Gastroesophageal sphincter (tissue), 4 donors: ENCODE measurements around the gene NIM1K. TPM values are rescaled to one million over a fixed set of nuclear protein-coding genes. Genes with fewer than 3 reads are reported as not detected.

ENCODE experiments used
- ATAC-seq: fragments of 150-250 bp; one replicate; pipeline ENCODE4 v1.9.1; 2016; ENCODE audit warnings: mild to moderate bottlenecking, moderate library complexity
- H3K27ac ChIP-seq, 4 donors: fragments of 200-600 bp; sonication (generic) in 3 of 4; 1 replicate in 3 of 4; 2 replicates in 1 of 4; pipeline ENCODE4 v1.5.1; 2016 to 2019
- H3K27me3 ChIP-seq: fragments of 200-600 bp; sonication (generic); one replicate; pipeline ENCODE4 v1.5.1; 2019
- H3K36me3 ChIP-seq, 2 donors: fragments of 200-600 bp; sonication (generic); one replicate each; pipeline ENCODE4 v1.5.1; 2019; ENCODE audit warnings: control low read depth in 1 of 2
- H3K4me1 ChIP-seq, 3 donors: fragments of 200-600 bp; sonication (generic); 1 replicate in 2 of 3; 2 replicates in 1 of 3; pipeline ENCODE4 v1.5.1; 2016 to 2019; ENCODE audit warnings: control low read depth in 2 of 3
- H3K4me3 ChIP-seq, 2 donors: fragments of 200-600 bp; sonication (generic); one replicate each; pipeline ENCODE4 v1.5.1; 2019; ENCODE audit warnings: mild to moderate bottlenecking in 1 of 2, moderate library complexity in 1 of 2
- H3K9me3 ChIP-seq, 3 donors: fragments of 200-600 bp; sonication (generic); one replicate each; pipeline ENCODE4 v1.5.1; 2017 to 2019; ENCODE audit warnings: control low read depth in 2 of 3
- EP300 ChIP-seq: sonication (generic); formaldehyde crosslinking; IDR thresholded peaks from one replicate; pipeline ENCODE4 v1.6.1; 2017; ENCODE audit warnings: antibody characterized with exemption, mild to moderate bottlenecking
- POLR2A ChIP-seq, 2 donors: fragments of 450-650 bp; IDR thresholded peaks; one replicate each; pipeline ENCODE4 v1.6.1; 2017; ENCODE audit warnings: antibody characterized with exemption in 2 of 2, mild to moderate bottlenecking in 2 of 2, moderate library complexity in 1 of 2
- POLR2AphosphoS5 ChIP-seq: sonication (generic); formaldehyde crosslinking; IDR thresholded peaks from one replicate; pipeline ENCODE4 v1.6.1; 2017; ENCODE audit warnings: antibody characterized with exemption
- WGBS, 2 donors: methylation state at CpG; one replicate each; pipeline ENCODE4 v1.1.5; 2018; ENCODE audit warnings: low coverage in 1 of 2; 5-methylcytosine and 5-hydroxymethylcytosine counted together
- total RNA-seq, 4 donors: library from RNA; depleted of rRNA; stranded (reverse); fragments of >200 nt; gene quantifications; one replicate each; pipeline ENCODE4 v1.1.0, GENCODE V29; 2016
- TF ChIP-seq, protein P1 (sequence below), 4 experiments: fragments of 200-600 bp in 2 of 4; fragments of 450-650 bp in 2 of 4; sonication (generic) in 1 of 4; IDR thresholded peaks; one replicate each; pipeline ENCODE4 v1.5.1; 2017 to 2019; ENCODE audit warnings: antibody characterized with exemption in 4 of 4, mild to moderate bottlenecking in 2 of 4, moderate library complexity in 2 of 4

Gene NIM1K
- total RNA-seq, 4 donors from 2014 or later: 0.94 to 1.9 (median 1.2) TPM

- ATAC-seq: no peak
- TF ChIP-seq, protein P1, sequence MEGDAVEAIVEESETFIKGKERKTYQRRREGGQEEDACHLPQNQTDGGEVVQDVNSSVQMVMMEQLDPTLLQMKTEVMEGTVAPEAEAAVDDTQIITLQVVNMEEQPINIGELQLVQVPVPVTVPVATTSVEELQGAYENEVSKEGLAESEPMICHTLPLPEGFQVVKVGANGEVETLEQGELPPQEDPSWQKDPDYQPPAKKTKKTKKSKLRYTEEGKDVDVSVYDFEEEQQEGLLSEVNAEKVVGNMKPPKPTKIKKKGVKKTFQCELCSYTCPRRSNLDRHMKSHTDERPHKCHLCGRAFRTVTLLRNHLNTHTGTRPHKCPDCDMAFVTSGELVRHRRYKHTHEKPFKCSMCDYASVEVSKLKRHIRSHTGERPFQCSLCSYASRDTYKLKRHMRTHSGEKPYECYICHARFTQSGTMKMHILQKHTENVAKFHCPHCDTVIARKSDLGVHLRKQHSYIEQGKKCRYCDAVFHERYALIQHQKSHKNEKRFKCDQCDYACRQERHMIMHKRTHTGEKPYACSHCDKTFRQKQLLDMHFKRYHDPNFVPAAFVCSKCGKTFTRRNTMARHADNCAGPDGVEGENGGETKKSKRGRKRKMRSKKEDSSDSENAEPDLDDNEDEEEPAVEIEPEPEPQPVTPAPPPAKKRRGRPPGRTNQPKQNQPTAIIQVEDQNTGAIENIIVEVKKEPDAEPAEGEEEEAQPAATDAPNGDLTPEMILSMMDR (IDR thresholded peaks at IDR 0.05): no peak
- TF ChIP-seq POLR2AphosphoS5 (no peak), EP300 (no peak), POLR2A (IDR thresholded peaks at IDR 0.05) (no peak)
- no peak overlapping the region for H3K27ac ChIP-seq
- H3K27me3 ChIP-seq: no peaks in the 10 kb centered on the region
- no peaks in the 10 kb centered on the region for H3K9me3 ChIP-seq
- no peak overlapping the region for H3K4me3 ChIP-seq
- WGBS, 2 donors: 69 to 84% methylated on average over 4 of the region's 5 CpGs
- H3K36me3 ChIP-seq: no peaks in the 10 kb centered on the region
- H3K4me1 ChIP-seq: no peaks in the 10 kb centered on the region
These were observed 11.3 kb downstream of the NIM1K start for GRCh38 chr5:43203373-43203772.

- WGBS, 2 donors: 100% methylated on average over 1 of the region's 2 CpGs; no CpG with 5 or more reads in 1 of the 2 donors
- H3K36me3 ChIP-seq: no peaks in the 10 kb centered on the region
- no peaks in the 10 kb centered on the region for H3K27me3 ChIP-seq
- no peak overlapping the region for H3K27ac ChIP-seq
- TF ChIP-seq POLR2AphosphoS5 (no peak), POLR2A (IDR thresholded peaks at IDR 0.05) (no peak), EP300 (no peak)
- TF ChIP-seq, protein P1 (IDR thresholded peaks at IDR 0.05): no peak
- no peaks in the 10 kb centered on the region for H3K9me3 ChIP-seq
- no peaks in the 10 kb centered on the region for H3K4me1 ChIP-seq
- no peak overlapping the region for H3K4me3 ChIP-seq
- no peak for ATAC-seq
These were observed 12.9 kb downstream of the NIM1K start for GRCh38 chr5:43204958-43205357.

DNA sequence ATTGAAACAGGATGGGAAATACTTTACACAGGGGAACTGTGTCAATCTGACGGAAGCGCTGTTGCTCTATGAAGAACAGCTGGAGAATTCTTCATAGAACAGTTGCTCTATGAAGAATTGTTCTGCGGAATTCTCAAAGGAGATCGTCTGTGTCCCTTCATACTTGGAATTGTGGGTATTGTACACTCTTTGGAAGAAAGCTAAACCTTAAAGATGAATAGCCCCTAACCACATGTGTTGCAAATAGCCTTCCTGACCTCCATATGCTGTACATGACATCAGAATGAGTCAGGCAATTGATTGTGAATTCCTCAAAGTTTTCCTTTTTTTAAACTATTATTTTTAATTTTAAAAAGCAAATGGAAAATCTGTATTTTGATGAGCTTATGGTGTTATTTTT, 15.6 kb downstream of the NIM1K start:
- H3K27me3 ChIP-seq: no peaks in the 10 kb centered on the region
- H3K4me1 ChIP-seq: no peaks in the 10 kb centered on the region
- H3K36me3 ChIP-seq: no peaks in the 10 kb centered on the region
- no peak overlapping the region for H3K27ac ChIP-seq
- H3K9me3 ChIP-seq: no peaks in the 10 kb centered on the region
- 34 to 59% methylated on average over 4 of the region's 4 CpGs for WGBS, 2 donors
- no peak overlapping the region for H3K4me3 ChIP-seq
- ATAC-seq: no peak
- no peak for TF ChIP-seq POLR2AphosphoS5
- no peak for TF ChIP-seq EP300
- TF ChIP-seq, protein P1 (IDR thresholded peaks at IDR 0.05): no peak
- TF ChIP-seq POLR2A (IDR thresholded peaks at IDR 0.05): no peak

- no peaks in the 10 kb centered on the region for H3K36me3 ChIP-seq
- 0 to 18% methylated on average over 1 of the region's 1 CpG for WGBS, 2 donors
- TF ChIP-seq EP300 (no peak), POLR2A (IDR thresholded peaks at IDR 0.05) (no peak), POLR2AphosphoS5 (no peak)
- TF ChIP-seq, protein P1 (IDR thresholded peaks at IDR 0.05): no peak
- no peak overlapping the region for H3K27ac ChIP-seq
- no peaks in the 10 kb centered on the region for H3K4me1 ChIP-seq
- H3K4me3 ChIP-seq: no peak overlapping the region
- ATAC-seq: no peak
- H3K9me3 ChIP-seq: no peaks in the 10 kb centered on the region
- no peaks in the 10 kb centered on the region for H3K27me3 ChIP-seq
These were observed 16.6 kb downstream of the NIM1K start for GRCh38 chr5:43208658-43209057.

GRCh38 chr5:43209060-43209459, 17.0 kb downstream of the NIM1K start:
- H3K4me1 ChIP-seq: no peaks in the 10 kb centered on the region
- H3K27ac ChIP-seq: no peak overlapping the region
- WGBS, 2 donors: 78 to 92% methylated on average over 4 of the region's 4 CpGs
- H3K4me3 ChIP-seq: no peak overlapping the region
- H3K36me3 ChIP-seq: no peaks in the 10 kb centered on the region
- no peak for TF ChIP-seq EP300
- TF ChIP-seq POLR2A (IDR thresholded peaks at IDR 0.05): no peak
- TF ChIP-seq, protein P1 (IDR thresholded peaks at IDR 0.05): no peak
- no peak for TF ChIP-seq POLR2AphosphoS5
- H3K27me3 ChIP-seq: no peaks in the 10 kb centered on the region
- H3K9me3 ChIP-seq: no peaks in the 10 kb centered on the region
- ATAC-seq: no peak
